Lung (tissue), 12 donors: ENCODE measurements around the gene METRNL. TPM values are rescaled to one million over a fixed set of nuclear protein-coding genes. Genes with fewer than 3 reads are reported as not detected.

Experiments
- ATAC-seq: fragments of 200-7000 bp; cut with Tn5 transposase; one replicate; pipeline ENCODE4 v1.9.1; 2020; ENCODE audit warnings: moderate number of reproducible peaks; ENCODE audit not compliant: insufficient read depth, low FRiP score
- DNase-seq, 3 donors: peaks; one replicate each; pipeline ENCODE4 v3.0.0-alpha.2; 2013 to 2017
- H3K27ac ChIP-seq, 2 donors: one replicate each; pipeline ENCODE4 v1.5.1; 2013; ENCODE audit warnings: mild to moderate bottlenecking in 2 of 2, moderate library complexity in 2 of 2, control low read depth in 1 of 2, inconsistent platforms in 1 of 2, low read depth in 1 of 2, low read length in 1 of 2
- H3K27me3 ChIP-seq, 3 donors: one replicate each; pipeline ENCODE4 v1.5.1; 2013; ENCODE audit warnings: low read length in 2 of 3; ENCODE audit not compliant: control insufficient read depth in 3 of 3, insufficient read depth in 3 of 3
- H3K36me3 ChIP-seq, 4 donors: one replicate each; pipeline ENCODE4 v1.5.1; 2013; ENCODE audit warnings: low read length in 4 of 4, mild to moderate bottlenecking in 1 of 4, moderate library complexity in 1 of 4; ENCODE audit not compliant: control insufficient read depth in 4 of 4, insufficient read depth in 4 of 4
- H3K4me1 ChIP-seq, 5 donors: one replicate each; pipeline ENCODE4 v1.5.1; 2013; ENCODE audit warnings: low read length in 5 of 5, mild to moderate bottlenecking in 2 of 5, moderate library complexity in 1 of 5; ENCODE audit not compliant: control insufficient read depth in 5 of 5, insufficient read depth in 5 of 5
- H3K4me3 ChIP-seq: one replicate; pipeline ENCODE4 v1.5.1; 2013; ENCODE audit warnings: mild to moderate bottlenecking, control low read depth, moderate library complexity
- H3K9ac ChIP-seq, 2 donors: one replicate each; pipeline ENCODE4 v1.5.1; 2013; ENCODE audit warnings: low read length in 2 of 2, control low read depth in 1 of 2; ENCODE audit not compliant: insufficient read depth in 1 of 2
- H3K9me3 ChIP-seq, 4 donors: one replicate each; pipeline ENCODE4 v1.5.1; 2013; ENCODE audit warnings: low read length in 3 of 4, mild to moderate bottlenecking in 1 of 4, moderate library complexity in 1 of 4; ENCODE audit not compliant: control insufficient read depth in 4 of 4, insufficient read depth in 3 of 4
- CTCF ChIP-seq: IDR thresholded peaks from 2 replicates; pipeline ENCODE4 v1.5.1; 2012; ENCODE audit warnings: mild to moderate bottlenecking; ENCODE audit errors: control extremely low read depth, extremely low read depth
- WGBS, 2 donors: extraction: QIAGEN DNeasy Blood & Tissue Kit; methylation state at CpG; one replicate each; pipeline ENCODE4 v1.1.7; 2013; 5-methylcytosine and 5-hydroxymethylcytosine counted together
- polyA plus RNA-seq, 2 donors: library from polyadenylated mRNA; stranded (reverse); fragments of 200-250 nt; gene quantifications; one replicate each; pipeline ENCODE4 v1.2.1, GENCODE V29; 2013
- total RNA-seq, 2 donors: library from RNA; depleted of rRNA in 1 of 2; stranded (reverse); fragments of >200 nt in 1 of 2; gene quantifications; one replicate each; pipeline ENCODE4 v1.2.1, GENCODE V29; 2014 to 2021
- donor health status: control.
- donor health status: control.
- donor health status: Bipolar disorder and iron deficiency.
- donor health status: healthy.
- donor health status: DM: yes; HTN: yes; CAD: no.

The METRNL gene
- total and polyA plus RNA-seq, 4 donors, result 48.2 to 181 (median 65.0) TPM

GRCh38 chr17:83070800-83071341 lies 8.5 kb upstream of the METRNL start:
- DNase-seq (no peak), ATAC-seq (no peak)
- WGBS, 2 donors, result 85 to 88% methylated on average over 16 of the region's 16 CpGs
- H3K4me3 ChIP-seq, result no peak overlapping the region
- H3K9me3 ChIP-seq, result peaks cover 0 to 2% (median 0%) of the 10 kb centered on the region in 4 donors
- no peak overlapping the region for H3K27ac ChIP-seq
- no peaks in the 10 kb centered on the region for H3K27me3 ChIP-seq
- TF ChIP-seq CTCF, result no peak
- H3K9ac ChIP-seq, result no peak overlapping the region
- H3K36me3 ChIP-seq, result no peaks in the 10 kb centered on the region
- peaks cover 0 to 2% (median 0%) of the 10 kb centered on the region in 5 donors for H3K4me1 ChIP-seq

DNA sequence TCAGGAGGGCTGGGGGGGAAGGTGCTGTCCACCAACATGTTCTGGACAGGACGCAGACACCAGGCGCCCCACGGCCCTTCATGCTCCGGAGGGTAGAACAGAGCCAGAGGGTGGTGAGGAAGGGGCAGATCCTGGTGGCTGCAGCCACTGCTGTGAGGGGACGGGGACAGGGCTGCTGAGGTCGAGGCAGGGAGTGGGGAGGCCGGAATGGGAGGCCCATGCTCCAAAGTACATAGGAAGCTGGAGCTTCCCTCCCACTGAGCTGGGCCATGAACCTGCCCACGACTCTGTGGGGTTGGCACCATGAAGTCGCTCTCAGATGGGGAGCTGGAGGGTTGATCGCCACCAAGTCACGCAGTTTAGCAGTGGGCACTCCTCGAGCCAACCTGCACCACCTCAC lies 8.0 kb upstream of the METRNL start:
- 85 to 89% methylated on average over 12 of the region's 12 CpGs for WGBS, 2 donors
- no peak overlapping the region for H3K27ac ChIP-seq
- DNase-seq, result no peak
- no peak for ATAC-seq
- H3K4me3 ChIP-seq, result no peak overlapping the region
- H3K27me3 ChIP-seq, result no peaks in the 10 kb centered on the region
- H3K36me3 ChIP-seq, result no peaks in the 10 kb centered on the region
- H3K4me1 ChIP-seq, result peaks cover 0 to 2% (median 0%) of the 10 kb centered on the region in 5 donors
- peaks cover 0 to 2% (median 0%) of the 10 kb centered on the region in 4 donors for H3K9me3 ChIP-seq
- no peak for TF ChIP-seq CTCF
- no peak overlapping the region for H3K9ac ChIP-seq

DNA sequence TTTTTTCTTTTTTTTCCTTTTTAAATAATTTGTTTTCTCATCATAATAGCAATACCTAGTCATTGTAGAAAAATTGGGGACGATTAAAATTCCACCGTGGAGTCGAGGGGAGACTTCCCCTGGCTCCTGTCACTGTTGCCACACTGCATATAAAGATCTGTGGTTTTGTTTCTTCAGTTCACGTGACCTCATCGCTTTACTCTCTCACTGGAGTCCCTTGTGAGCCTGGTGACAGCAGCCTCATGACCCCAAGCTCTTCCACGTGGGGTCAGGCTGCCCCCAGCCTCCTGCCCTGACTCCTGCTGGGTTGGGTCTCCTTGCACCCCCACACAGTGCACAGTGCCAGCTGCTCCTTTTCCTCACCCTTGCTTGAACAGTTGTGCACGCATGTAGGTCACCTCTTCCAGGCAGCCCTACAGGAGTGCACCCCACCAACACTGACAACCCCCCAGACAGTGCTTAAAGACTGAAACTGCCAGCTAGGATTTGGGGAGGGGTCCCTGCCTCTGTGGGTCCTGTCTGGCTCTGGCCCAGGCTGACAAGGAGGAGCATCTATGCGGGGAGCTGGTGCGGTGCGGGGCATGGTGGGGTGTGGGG lies 7.3 kb upstream of the METRNL start:
- H3K4me1 ChIP-seq, result peaks cover 0 to 2% (median 0%) of the 10 kb centered on the region in 5 donors
- H3K27me3 ChIP-seq, result no peaks in the 10 kb centered on the region
- H3K9me3 ChIP-seq, result peaks cover 0 to 2% (median 0%) of the 10 kb centered on the region in 4 donors
- H3K4me3 ChIP-seq, result no peak overlapping the region
- no peak for TF ChIP-seq CTCF
- ATAC-seq, result no peak
- WGBS, 2 donors, result 60 to 73% methylated on average over 10 of the region's 10 CpGs
- no peaks in the 10 kb centered on the region for H3K36me3 ChIP-seq
- H3K27ac ChIP-seq, result no peak overlapping the region
- no peak overlapping the region for H3K9ac ChIP-seq
- DNase-seq, result no peak
